ENCODE measurements around the gene SHLD2. TPM values are rescaled to one million over a fixed set of nuclear protein-coding genes. Genes with fewer than 3 reads are reported as not detected.
"Not testable (repeated sequence)": the region's sequence is repeated elsewhere in the genome, so short reads cannot be mapped to it uniquely, and the experiment has no call there.

Gene SHLD2
- total RNA-seq, 1 donor from 2014 or later: 8.4 TPM

DNA sequence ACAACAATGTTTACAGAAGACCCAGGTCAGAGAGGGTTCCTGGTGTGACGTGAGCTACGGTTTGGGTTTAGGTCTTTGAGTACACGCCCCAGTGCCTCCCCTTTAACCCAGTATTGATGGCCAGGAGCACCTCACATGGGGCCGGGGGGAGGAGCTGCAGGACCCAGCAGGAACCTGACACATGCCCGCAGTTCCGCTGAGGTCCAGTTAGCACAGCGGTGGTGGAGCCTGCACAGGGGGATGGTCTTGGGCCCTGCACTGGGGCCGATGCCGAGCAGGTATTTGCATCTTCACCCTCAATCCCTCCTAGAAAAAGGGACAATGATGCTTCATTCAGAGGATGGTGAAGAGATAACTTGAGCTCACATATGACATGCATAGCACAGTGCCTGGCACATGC, 134.2 kb downstream of the SHLD2 start:
- H3K36me3 ChIP-seq; H3K4me1 ChIP-seq; H3K27me3 ChIP-seq (ENCODE audit: low read depth); H3K27ac ChIP-seq (replicated peaks); H3K4me3 ChIP-seq; intact Hi-C loops (cut with micrococcal nuclease); H3K9me3 ChIP-seq (replicated peaks); DNase-seq: not testable (repeated sequence)

DNA sequence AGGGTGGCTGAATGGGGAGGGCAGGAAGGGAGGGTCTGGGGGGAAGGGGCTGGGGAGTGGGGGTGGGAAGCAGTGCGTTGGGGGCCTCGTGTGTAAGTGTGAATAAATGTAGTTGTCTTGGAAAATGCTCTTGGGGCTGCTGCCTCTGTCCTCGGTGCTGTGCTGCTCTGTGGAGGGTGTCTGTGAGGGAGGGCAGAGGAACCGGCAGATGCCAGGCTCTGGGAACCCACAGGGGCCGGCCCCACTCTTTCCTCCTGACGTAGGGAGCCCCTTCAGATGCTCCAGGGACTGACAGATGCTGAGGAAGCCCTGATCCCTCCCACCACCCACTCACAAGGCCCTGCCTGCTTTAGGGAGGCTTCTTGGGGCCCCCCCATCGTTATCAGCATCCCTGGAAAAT, 139.8 kb downstream of the SHLD2 start:
- intact Hi-C loops (cut with micrococcal nuclease): not testable (repeated sequence)

DNA sequence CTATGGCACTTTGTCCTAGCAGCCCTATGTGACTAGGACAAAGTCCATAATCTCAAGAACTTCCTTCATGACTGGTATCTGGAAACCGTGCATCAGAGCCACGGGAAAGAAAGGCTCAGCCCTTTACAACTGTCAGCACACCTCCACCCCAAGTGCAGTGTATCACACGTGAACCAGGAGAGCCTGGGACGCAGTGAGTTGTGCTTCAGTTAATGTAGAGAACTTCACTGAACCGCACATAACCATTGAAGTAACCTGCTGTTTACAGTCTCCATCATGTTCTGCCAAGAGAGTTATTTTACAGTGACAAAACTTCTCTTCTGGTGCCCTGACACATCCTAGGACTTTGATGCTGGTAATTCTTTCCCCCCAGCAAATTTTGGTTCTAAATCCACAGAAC, 142.2 kb downstream of the SHLD2 start:
- H3K4me3 ChIP-seq; DNase-seq; H3K36me3 ChIP-seq; H3K27ac ChIP-seq (replicated peaks); H3K9me3 ChIP-seq (replicated peaks); intact Hi-C loops (cut with micrococcal nuclease); H3K4me1 ChIP-seq; H3K27me3 ChIP-seq (ENCODE audit: low read depth): not testable (repeated sequence)

More for the DNA sequence above, 139.8 kb downstream of the SHLD2 start:
- H3K36me3 ChIP-seq; H3K9me3 ChIP-seq (replicated peaks); H3K27me3 ChIP-seq (ENCODE audit: low read depth); DNase-seq; H3K4me1 ChIP-seq; H3K4me3 ChIP-seq; H3K27ac ChIP-seq (replicated peaks): not testable (repeated sequence)

DNA sequence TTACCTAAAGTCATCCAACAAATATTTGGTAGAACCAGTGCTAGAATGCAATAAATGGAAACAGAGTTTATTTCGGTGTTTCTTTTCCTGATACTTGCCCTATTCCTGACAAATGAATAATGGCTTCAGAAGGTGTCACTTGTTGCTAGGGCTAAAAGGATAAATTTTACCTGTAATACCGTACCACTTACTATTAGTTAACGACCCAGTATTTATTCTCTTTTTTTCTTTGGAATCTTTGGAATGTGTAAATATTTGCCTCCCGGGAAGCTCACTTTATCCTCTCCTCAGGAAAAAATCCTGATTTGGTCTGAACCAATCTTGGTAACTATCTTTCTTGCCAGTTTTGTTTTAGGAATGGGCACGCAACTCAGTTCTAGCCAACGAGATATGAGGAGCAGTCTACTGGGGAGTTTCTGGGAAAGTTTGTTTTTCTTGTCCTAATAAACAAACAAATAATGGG, 144.4 kb downstream of the SHLD2 start:
- intact Hi-C loops (cut with micrococcal nuclease); H3K27ac ChIP-seq (replicated peaks); H3K4me3 ChIP-seq: not testable (repeated sequence)

More for the DNA sequence above, 144.4 kb downstream of the SHLD2 start:
- not testable (repeated sequence) for H3K36me3 ChIP-seq; DNase-seq; H3K4me1 ChIP-seq; H3K27me3 ChIP-seq (ENCODE audit: low read depth); H3K9me3 ChIP-seq (replicated peaks)

Other genes with a start within 250 kb of the SHLD2 start
- 32.1 TPM for gene MMRN2, start 137.6 kb upstream of the SHLD2 start, total RNA-seq
- gene SNCG, start 136.6 kb upstream of the SHLD2 start, total RNA-seq: 14.7 TPM
- gene ADIRF, start 126.7 kb upstream of the SHLD2 start, total RNA-seq: 41.1 TPM
- gene FAM25A, start 74.9 kb upstream of the SHLD2 start, total RNA-seq: not detected
- gene GLUD1, start 363 bp upstream of the SHLD2 start, total RNA-seq: 96.4 TPM
- gene NUTM2A, start 130.2 kb downstream of the SHLD2 start, total RNA-seq: 2.2 TPM